HG02623 (cell line): ENCODE results near the gene NAA60.
A peak's percentile ranks its signal among the peaks of the same experiment; 100 is the strongest.

Experiments used
- ATAC-seq: cut with Tn5 transposase; IDR thresholded peaks from one replicate; pipeline ENCODE4 v1.9.1; 2021; ENCODE audit warnings: moderate library complexity; ENCODE audit not compliant: unreplicated experiment

NAA60 gene

DNA sequence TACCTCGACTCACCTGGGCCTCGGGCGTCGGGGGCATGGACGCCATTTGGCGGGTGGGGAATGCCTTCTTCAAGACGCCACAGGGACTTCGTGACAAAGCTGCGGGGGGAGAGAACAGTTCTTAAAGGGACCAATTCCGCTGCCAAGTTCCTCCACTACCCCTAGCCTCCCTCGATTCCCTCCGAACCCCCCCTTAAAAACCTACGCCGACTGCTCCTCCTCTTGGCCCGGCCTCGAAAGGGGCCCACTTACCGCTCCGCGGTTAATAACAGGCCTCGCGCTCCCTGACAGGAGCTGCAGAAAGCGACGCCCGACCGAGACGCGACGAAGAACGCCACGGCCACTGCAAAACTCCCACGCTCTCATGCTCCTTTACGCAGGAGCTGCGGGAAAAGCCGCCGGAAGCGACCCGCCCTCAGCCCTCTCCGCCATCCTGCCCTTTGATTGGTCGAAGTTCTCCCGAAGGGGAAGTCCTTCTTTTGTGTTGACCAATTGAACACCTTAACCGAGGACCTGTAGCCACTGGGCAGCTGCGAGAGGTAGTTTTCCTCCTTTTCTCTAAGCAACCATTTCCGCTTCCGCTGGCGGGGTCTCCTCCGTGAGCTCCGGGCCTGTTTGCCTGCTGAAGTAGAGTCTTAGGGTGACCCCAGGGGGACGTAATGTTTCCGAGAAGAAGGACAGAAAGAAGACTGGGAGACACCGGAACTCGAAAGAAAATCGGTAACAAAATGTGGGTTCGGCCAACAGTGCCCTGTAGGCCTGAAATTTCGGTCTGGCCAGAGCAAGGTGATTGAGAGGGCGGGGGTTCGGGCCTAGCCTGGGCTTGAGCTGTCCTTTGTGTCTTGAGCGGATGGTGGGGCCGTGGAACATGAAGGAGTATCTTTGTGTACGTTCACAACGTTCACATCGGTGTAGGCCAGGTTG lies at the start of gene NAA60, which contains the start of gene ZNF597:
Gene NAA60 (plus strand): TSS at position 573 of the 924 bp plus-strand sequence. CDS start 32,548 bp downstream, outside the sequence.
Gene ZNF597 (minus strand): TSS at position 397 of the 924 bp plus-strand sequence. CDS start 351 bp downstream, at position 46.
- peak; percentile 76 for ATAC-seq

DNA sequence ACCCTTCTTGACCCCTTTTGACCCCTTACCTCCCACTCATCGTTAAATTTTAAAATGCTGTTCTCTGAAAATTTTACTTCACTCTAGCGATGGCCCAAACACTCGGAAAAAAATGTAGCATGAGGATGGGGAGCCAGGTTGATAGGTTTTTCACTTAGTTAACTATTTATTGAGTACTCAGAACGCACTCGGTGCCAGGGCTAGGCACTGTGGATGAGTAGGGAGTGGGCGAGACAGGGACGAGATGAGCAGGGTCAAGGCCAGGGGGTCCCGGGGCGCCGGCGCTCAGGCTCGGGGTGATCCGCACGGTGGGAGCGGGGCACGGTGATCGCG lies 43.1 kb upstream of the NAA60 start:
- ATAC-seq: no peak

DNA sequence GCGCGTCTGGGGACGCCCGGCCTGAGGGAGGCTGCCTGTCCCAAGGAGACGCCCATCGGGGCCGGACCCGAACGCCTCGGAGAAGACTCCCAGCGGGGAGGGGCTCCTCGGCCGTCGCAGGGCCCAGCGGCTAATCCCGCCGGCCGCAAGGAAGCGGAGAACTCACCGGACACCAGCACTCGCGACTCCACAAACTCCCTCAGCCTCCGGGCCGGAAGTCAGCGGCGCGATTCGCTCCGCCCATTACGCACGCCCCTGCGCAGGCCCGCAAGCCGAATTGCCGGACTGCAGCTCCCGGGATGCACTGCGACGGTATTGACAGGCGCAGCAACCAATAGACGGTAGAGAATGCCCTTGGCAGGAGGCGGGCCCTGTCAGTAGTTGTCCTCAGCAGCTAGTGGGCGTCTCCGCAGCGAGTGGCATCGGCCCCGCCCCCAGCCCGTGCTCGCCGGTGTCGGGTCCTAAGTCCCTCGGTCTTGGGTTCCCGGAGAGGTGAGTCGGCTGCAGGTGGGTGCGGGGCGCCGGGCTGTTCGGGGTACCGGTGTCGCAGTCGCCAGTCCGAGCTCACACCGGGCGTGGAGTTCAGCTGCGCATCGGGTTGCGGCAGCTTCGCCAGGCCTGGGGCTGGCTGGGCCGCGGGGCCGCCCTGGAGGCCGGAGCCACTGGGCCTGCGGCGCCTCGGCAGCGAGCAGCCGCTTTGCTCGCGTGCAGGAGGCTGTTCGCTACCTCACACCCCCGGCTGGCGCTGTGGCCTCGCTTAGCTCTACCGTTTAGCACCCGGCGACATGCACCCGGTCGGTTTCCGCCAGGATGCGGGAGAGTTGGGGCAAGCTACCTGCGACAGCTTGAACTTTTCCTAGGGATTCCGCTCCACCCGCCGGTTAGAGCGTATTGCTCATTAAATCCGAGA lies 42.4 kb upstream of the NAA60 start, which contains the start of the genes ZNF174 and ZSCAN32:
Gene ZNF174 (plus strand): TSS at position 437 of the 910 bp plus-strand sequence. CDS start 790 bp downstream, outside the sequence.
Gene ZSCAN32 (minus strand): TSS at position 226 of the 910 bp plus-strand sequence. CDS start 3,447 bp downstream, outside the sequence.
- ATAC-seq: peak; percentile 98

DNA sequence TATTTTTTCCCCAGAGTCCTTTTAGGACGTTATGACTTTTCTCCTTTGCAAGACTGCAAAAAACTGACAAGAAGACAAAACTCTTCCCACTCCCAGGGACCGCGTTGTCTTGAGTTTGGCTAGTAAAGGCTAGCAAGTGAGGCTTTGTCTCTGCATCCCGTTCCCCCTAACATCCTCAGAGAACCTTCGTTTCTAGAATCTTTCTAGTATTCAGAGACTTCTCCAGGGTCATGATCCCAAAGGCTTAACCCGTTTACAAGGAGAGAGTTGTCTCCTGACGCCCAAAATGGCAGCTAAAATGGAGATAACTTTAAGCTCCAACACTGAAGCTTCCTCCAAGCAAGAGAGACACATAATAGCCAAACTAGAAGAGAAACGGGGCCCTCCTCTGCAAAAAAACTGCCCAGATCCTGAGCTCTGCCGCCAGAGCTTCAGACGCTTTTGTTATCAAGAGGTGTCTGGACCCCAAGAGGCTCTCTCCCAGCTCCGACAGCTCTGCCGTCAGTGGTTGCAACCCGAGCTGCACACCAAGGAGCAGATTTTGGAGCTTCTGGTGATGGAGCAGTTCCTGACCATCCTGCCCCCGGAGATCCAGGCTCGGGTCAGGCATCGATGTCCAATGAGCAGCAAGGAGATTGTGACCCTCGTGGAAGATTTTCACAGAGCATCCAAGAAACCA lies 41.6 kb upstream of the NAA60 start:
- ATAC-seq: no peak

DNA sequence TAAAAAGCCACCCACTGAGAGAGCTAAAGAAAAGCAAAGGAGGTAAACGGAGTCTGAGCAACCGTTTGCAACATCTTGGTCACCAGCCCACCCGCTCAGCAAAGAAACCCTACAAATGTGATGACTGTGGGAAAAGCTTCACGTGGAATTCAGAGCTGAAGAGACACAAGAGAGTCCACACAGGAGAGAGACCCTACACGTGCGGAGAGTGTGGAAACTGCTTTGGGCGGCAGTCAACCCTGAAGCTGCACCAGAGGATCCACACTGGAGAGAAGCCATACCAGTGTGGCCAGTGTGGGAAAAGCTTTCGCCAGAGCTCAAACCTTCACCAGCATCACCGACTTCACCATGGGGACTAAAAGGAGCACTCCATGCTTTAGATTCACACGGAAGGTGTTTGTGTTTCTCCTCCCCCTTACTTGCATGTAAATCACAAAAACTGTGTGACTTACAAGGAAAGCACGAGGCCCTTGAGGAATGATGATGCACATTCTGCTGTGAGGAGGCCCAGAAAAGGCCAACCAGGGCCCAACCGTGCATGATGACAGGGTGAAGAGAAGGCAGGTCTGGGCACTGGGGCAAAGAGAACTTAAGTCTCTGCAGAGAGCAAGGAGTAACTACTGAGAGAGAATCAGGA lies 34.8 kb upstream of the NAA60 start:
- ATAC-seq: no peak

DNA sequence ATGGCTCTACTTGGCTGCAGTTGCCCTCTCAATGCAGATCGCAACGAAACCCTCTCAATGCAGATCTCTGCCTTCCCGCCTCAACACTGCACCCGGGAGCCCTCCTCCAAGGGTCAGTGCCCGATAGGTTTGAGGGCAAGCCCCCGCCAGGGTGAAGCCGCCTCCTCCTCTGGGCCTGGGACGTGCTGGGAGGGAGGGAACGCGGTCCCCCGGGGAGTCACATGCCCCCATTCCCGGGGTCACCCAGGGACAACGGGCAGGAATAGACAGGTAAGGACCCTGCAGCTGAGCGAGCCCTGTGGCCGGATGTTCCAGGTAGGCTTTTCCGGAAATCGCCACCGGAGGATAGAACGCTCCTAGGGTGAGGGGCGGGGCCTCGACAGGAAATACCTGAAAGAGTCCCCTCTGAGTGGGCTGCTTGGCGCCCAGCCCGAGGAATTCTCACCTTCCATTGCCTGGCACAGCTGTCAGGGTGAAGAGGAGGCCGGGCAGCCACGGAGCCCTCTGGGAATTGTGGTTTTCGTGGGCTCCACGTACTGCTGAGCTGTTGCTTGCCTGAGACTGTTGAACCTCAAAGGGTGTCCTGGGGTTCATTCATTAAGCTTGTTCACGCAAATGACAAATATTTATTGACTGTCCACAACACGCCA lies 29.6 kb upstream of the NAA60 start:
- ATAC-seq: no peak

DNA sequence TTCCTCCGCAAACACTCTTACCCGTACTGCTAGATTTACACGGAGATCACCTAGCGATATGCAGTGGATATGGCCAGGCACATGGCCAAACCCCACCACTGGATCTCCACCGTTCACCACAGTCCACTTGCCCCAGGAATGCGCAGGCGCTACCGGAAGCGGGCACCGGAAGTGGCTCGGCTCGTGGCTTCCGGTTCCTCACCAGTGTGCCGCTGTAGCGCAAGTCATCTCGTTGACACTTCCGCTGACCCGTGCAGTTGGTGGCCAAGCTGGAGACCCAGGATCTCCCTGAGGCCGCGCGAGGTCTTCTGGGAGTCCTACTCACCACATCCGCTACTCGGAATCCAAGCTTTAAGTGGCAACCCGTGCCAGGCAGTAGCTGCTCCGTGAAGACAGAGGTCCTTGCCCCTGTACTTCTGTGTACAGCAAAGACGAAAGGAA lies 11.7 kb upstream of the NAA60 start:
- no peak for ATAC-seq

DNA sequence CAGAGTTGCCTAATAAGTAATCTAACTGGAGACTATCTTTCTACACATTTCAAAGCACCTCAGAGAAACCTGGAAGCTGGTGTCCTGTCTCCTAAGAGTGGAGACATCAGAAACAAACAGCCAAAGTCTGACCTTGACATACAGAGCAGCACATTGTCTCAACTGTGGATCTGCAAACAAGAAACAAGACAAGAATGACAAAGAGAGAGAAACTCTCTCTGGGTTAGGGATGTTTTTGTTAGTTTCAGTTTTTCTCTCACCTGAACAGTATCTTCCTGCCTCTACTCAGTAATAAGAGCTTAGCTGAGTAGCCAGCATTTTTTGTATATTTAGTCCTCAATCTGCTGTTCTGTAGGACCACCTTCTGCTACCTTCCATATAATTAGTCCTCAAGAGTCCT lies 9.1 kb upstream of the NAA60 start:
- ATAC-seq: no peak

DNA sequence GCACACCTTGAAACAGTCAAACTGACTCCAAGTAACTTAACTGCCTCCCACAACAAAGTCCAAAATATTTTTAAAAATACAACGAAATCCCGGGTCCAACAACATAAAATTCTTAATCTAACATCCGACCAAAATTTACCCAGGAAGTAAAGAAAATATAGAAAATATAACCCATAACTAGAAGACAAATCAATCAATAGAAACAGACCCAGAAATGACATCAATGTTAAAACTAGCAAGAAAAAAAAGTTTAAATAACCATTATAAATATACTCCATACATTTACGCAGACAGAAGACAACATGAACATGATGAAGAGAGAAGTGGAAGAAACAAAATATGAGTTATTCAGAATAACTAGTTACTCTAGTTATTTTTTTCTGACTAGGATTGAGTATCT lies 3.8 kb upstream of the NAA60 start:
- ATAC-seq: no peak

DNA sequence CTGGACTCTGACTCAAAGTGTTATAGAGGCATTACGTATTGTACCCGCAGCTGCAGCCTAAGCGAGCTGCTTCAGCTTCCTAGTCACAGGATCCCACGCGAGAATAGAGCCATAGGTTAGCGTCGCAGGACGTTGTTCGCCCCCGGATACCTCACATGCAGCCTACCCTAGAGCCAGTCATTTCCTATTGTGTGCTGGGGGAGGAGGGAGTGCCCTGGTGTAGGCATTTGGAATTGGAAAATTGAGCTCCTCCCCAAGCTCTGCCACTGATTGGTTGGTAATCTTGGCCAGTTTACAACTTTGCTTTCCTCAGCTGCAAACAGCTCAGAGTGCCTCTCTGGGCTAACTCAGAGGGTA lies 530 bp downstream of the NAA60 start:
- no peak for ATAC-seq

DNA sequence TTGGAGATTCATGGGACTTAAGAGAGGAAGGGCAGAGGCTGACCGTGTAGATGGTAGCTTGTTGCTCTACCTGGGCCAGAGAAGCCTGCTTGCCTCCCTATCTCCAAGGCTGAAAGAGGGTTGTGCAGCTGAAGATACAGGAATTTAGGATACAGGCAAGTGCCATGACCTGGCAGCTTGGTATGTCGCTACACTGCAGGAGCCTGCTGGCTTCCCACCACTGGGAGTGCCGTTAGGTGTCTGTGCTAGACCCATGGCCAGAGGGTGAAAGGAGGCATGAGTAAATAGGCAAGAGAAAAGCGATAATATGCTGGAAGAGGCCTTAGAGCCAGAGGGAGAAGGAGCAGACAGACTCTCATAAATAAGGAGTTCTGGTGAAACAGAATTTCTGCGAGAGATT lies 10.6 kb downstream of the NAA60 start:
- no peak for ATAC-seq

DNA sequence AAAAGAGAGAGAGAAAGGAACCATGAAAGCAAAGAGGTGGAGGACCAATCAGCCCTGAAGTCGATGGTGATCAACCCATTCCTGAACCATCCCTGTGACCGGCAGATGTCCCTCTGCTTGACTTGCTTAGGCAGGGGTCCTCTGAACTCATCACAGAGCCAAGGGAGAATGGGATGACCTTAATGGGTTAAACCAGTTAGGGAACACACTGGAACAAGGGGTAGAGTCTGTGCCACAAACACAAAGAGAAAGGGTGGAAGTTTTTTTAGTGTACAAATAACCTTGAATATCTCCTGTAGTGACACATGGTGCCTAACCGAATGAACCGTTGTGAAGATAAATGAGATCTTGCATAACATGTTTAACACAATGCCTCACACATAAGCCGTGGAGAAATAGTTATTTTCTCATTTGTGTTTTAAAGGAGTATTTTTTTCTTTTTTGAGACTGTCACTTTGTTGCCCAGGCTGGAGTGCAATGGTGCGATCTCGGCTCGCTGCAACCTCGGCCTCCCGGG lies 11.2 kb downstream of the NAA60 start:
- ATAC-seq: no peak

DNA sequence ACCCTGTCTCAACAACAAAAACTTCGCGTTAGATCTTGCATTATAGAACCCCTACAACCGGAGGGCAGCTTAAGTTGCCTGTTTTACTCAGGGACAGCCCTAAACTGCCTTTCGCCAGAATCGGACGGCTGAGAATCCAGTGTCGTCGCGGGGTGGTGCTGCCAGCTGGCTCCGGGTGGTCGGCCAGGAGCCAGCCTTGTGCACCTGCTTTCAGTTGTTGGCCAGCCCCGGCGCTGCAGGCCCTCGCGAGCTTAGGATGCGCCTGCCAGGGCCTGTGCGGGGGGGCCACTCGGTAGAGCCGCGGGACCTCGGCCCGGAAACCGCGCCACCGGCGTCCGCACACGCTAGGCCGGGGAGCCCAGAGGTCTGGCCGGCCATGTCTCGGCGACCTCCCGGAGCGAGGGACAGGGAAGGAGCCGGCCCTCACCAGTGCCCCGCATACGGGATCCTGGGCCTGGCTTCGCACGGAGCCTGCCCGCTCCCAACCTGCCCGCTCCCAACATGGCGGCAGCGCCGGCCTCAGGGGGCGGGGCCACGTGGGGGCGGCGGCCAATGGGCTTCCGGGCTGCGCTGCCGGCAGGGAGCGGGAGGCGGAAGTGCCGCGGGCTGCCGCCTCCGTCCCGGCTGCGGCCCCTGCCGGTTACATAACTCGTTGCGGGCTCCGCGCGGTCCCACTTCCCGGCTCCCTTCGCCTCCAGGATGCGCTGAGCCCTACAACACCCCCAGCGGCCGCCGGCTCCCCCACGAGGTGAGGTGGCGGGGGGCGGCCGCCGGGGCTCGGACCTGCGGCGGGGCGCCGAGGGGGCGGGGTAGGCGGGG lies 14.2 kb downstream of the NAA60 start:
- peak; percentile 72 for ATAC-seq

DNA sequence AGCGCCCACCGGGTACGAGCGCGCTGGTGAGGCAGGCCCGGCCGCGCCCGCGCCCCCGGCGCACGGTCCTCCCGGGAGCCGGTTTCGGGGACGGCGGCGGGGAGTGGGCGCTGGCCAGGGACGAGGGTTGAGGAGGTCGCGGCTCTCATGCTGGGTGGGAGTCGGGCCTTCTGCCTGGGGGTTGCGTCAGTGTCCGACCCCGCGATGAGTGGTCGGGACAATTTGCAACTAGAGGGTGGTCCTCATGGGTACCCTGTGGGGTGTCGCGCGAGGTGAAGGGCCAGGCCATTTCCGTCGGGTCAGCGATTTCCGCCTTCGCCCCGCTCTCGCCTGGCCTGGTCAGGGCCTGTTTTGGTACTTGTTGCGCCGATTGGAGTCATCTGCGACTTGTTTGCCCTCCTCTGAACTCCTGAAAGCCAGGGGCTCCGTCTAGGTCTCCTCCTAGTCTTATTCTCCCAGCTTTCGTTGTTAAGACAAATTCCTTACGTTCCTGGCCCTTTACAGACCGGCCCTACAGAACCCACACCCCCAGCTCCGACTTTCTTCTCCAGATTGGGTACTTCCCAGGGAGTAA lies 14.9 kb downstream of the NAA60 start:
- peak; percentile 8 for ATAC-seq

DNA sequence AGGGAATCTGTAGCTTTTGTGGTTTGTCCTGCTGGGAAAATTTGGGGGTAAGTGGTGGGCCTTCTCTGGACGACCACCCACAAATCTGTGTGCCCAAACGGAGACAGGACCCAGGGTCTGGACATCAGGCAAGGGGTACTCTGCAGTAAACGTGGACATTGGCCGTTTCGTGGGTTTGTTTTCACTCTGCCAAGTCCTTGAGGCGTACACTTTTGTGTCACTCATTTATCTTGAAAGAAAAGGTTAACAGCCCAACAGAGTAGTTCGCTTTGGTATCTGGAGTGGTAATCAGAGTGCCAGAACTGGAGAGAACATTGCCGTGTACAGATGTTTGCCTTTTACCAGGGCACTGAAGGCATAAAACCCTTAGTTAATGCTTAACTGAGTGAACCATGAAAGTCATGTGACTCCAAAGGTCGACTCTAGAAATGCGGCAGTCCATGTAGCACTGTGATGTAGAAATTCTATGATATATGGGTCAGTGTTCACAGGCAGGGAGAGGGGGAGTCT lies 15.4 kb downstream of the NAA60 start:
- ATAC-seq: no peak

DNA sequence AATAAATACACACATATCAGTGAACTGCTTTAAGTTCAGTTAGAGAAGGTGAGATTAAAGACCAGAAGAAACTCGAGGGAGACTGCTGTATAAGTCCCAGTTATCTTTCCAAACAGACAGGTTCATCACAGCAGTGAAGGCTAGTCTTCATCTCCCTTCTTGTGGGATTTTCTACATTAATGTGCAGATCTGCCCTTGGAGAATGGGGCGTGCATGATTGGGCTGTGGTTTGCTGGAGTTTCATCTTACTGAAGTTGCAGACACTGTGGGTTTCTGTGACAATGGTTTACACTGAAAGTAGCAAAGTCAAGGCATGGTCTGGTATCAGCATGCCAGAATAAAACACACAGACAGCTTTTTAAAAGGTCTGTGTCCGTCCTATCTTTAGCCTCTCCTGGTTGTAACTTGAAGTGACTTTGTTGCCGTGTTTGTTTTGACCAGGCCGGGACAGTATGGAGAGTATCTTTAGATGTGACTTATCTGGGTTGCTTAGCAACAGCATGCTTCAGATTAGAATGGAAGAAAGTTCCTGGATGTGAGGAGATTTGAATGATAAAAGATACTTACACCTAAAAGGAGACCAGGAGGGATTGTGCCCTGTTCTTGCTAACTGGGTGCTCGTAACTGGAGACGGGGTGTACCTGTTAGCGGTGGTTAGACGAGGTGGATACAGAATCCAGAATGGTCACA lies 16.1 kb downstream of the NAA60 start:
- no peak for ATAC-seq

DNA sequence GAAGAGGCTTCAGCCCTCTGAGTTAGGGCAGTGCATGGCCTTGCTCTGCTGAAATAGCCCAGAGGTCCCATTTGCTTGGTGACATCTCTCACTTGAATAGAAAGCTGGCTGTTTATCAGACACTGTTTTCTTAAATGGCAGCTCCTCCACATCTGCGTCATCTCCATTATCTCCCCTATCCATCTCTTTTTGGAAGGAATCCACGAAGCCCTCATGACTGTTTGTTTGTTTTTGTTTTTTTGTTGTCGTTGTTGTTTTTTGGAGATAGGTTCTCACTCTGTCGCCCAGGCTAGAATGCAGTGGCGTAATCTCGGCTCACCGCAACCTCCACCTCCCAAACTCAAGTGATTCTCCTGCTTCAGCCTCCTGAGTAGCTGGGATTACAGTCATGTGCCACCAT lies 16.6 kb downstream of the NAA60 start:
- ATAC-seq: no peak

DNA sequence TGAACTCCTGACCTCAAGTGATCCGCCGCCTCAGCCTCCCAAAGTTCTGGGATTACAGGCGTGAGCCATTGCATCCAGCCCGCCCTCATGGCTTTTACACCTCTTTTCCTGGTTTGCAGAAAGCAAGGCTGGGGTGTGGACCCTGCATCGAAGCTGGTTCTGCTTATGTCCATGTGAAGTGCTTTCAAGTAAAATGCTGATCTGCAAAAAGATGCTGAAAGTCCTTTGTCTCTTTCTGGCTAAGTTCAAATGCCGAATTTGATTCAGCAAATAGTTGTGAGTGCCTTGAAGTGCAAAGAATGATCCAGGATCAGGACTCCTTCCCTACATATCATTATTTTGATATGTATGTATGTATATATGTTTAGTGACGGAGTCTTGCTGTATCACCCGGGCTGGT lies 17.1 kb downstream of the NAA60 start:
- no peak for ATAC-seq
